ENCODE data around the gene GAL3ST2. TPM values are rescaled to one million over a fixed set of nuclear protein-coding genes. Genes with fewer than 3 reads are reported as not detected.
A peak's percentile ranks its signal among the peaks of the same experiment; 100 is the strongest.

The GAL3ST2 gene
- total and polyA plus RNA-seq, 2 of the 8 experiments (the other 6 are each of a cell fraction or from before 2014, with no cell fraction given), result not detected

DNA sequence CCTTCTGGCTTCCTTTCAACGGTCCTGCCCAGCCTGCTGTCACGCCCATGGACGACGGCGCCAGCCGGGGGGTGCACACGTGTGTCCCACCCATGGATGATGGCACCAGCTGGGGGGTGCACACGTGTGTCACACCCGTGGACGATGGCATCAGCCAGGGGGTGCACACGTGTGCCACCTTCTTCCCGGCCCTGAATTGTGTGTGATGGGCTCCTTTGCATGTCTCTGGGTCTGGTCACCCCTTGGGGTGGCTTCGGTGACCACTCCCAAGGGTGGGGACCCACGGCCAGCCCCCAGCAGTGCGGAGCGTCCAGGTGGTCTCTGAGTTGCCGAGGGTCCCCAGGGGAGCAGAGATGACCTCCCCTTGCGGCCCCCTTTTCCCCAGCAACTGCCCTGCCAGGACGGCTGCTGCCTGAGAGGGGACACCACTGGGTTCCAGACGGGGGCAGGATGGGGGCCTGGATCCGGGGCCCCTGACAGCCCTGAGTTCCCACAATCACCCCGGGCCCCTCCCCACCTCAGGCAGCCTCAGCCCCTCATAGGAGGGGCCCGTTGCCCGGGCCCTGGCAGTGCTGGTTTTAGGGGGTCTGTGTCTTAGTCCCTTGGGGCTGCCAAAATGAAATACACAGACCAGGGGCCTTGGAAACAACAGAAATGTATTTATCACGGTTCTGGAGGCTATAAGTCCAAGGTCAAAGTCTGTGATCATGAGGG is 41.8 kb downstream of the GAL3ST2 start:
- H3K23ac ChIP-seq (ENCODE audit: insufficient read length), result no peak overlapping the region
- 0 out of 2 replicates have a peak overlapping the region, but pooled peaks have one; percentile 25 for H4K8ac ChIP-seq (ENCODE audit: extremely low read depth, insufficient read depth, low read length)
- H3K14ac ChIP-seq (ENCODE audit: insufficient read length), result no peak overlapping the region
- H2BK120ac ChIP-seq (replicated peaks; ENCODE audit: low read depth, low read length), result no peak overlapping the region
- peaks cover 0 to 9% (median 0%) of the 10 kb centered on the region in 4 experiments; a peak in 2 of 7 replicates for H3K4me1 ChIP-seq (replicated peaks in 1 of 4; ENCODE audit: control insufficient read depth in 3 of 4, insufficient read depth in 4 of 4, low read length in 3 of 4)
- no peak overlapping the region for H3K56ac ChIP-seq (replicated peaks; ENCODE audit: insufficient read length, low read depth, low read length)
- FAIRE-seq (no peak), DNase-seq (ENCODE audit: low read depth in 1 of 2, low spot score in 2 of 2) (no peak)
- H2BK15ac ChIP-seq (ENCODE audit: low read length), result no peak overlapping the region
- no peak overlapping the region for H4K5ac ChIP-seq (ENCODE audit: insufficient read length, low read depth, low read length)
- no peak overlapping the region for H3K27ac ChIP-seq (ENCODE audit: low read depth, low read length)
- H3K36me3 ChIP-seq (ENCODE audit: control insufficient read depth in 2 of 4, insufficient read depth in 4 of 4, low read length in 3 of 4), result no peaks in the 10 kb centered on the region
- no peak overlapping the region for H2BK20ac ChIP-seq (ENCODE audit: low read length)
- no peak overlapping the region for H2AK5ac ChIP-seq (ENCODE audit: low read depth, low read length)
- H3K18ac ChIP-seq (ENCODE audit: extremely low read depth, low read length), result no peak overlapping the region; the same call in 1 of the 2 replicates
- no peak overlapping the region for H2BK12ac ChIP-seq (ENCODE audit: low read depth, low read length)
- H3K9me3 ChIP-seq (ENCODE audit: insufficient read depth in 2 of 2, low read depth in 1 of 2, low read length in 1 of 2), result peaks cover 0 to 5% of the 10 kb centered on the region in 2 experiments; a peak in 2 of 4 replicates
- no peaks in the 10 kb centered on the region for H3K27me3 ChIP-seq (replicated peaks in 1 of 4; ENCODE audit: control insufficient read depth in 3 of 4, extremely low read depth in 1 of 4, insufficient read depth in 3 of 4, low read length in 3 of 4)
- TF ChIP-seq SAP30 (IDR thresholded peaks at IDR 0.05; ENCODE audit: insufficient read depth, insufficient replicate concordance, low read length), result no peak
- TF ChIP-seq CTCF (IDR thresholded peaks at IDR 0.05; ENCODE audit: control extremely low read depth in 1 of 3, insufficient read depth in 1 of 3, low read depth in 1 of 3, low read length in 3 of 3), result no peak
- TF ChIP-seq BACH1 (IDR thresholded peaks at IDR 0.05; ENCODE audit: low read length), result no peak
- TF ChIP-seq, protein P1, sequence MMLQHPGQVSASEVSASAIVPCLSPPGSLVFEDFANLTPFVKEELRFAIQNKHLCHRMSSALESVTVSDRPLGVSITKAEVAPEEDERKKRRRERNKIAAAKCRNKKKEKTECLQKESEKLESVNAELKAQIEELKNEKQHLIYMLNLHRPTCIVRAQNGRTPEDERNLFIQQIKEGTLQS (IDR thresholded peaks at IDR 0.05; ENCODE audit: insufficient read depth, low read depth, low read length), result no peak
- TF ChIP-seq ZNF274 (IDR thresholded peaks at IDR 0.05; ENCODE audit: borderline replicate concordance, extremely low read depth, low read length), result no peak
- no peak for TF ChIP-seq RXRA (IDR thresholded peaks at IDR 0.05; ENCODE audit: insufficient read depth, low read depth, low read length)
- TF ChIP-seq SP1 (IDR thresholded peaks at IDR 0.05; ENCODE audit: low read depth, low read length), result no peak
- H3K9ac ChIP-seq (replicated peaks in 1 of 4; ENCODE audit: extremely low read depth in 1 of 4, low read depth in 3 of 4, low read length in 3 of 4), result no peak overlapping the region
- H4K91ac ChIP-seq (replicated peaks; ENCODE audit: insufficient read length, low read length), result no peak overlapping the region
- H2AFZ ChIP-seq (ENCODE audit: low read length), result no peak overlapping the region
- no peak overlapping the region for H2BK5ac ChIP-seq (ENCODE audit: low read depth, low read length)
- no peaks in the 10 kb centered on the region for H3K79me1 ChIP-seq (ENCODE audit: low read depth, low read length)
- POLR2A ChIA-PET (ENCODE audit: partially characterized antibody), result no interaction called here
- no peaks in the 10 kb centered on the region for H4K20me1 ChIP-seq (replicated peaks in 1 of 2; ENCODE audit: control insufficient read depth in 1 of 2, insufficient read depth in 2 of 2, low read length in 2 of 2)
- H3K4me3 ChIP-seq (ENCODE audit: extremely low read depth in 1 of 4, insufficient read depth in 2 of 4, low read depth in 3 of 4, low read length in 4 of 4), result no peak overlapping the region
- H3K4me2 ChIP-seq (ENCODE audit: insufficient read depth in 1 of 2, low read depth in 2 of 2, low read length in 2 of 2), result no peak overlapping the region
- no peaks in the 10 kb centered on the region for H3K23me2 ChIP-seq (ENCODE audit: low read depth, low read length)
- H3K4ac ChIP-seq (replicated peaks; ENCODE audit: insufficient read length, low read depth, low read length), result no peak overlapping the region
- WGBS, 2 experiments (ENCODE audit: extremely low coverage in 1 of 2, insufficient coverage in 1 of 2, insufficient read length in 1 of 2, insufficient replicate concordance in 2 of 2, low coverage in 1 of 2, low lambda C conversion rate in 2 of 2, missing lambda C conversion rate in 1 of 2), result 92% methylated on average over 21 of the region's 25 CpGs; no CpG with 5 or more reads in 1 of the 2 experiments
- CTCF ChIA-PET (ENCODE audit: partially characterized antibody), result no interaction called here
- H3K79me2 ChIP-seq (ENCODE audit: control insufficient read depth in 1 of 2, insufficient read depth in 2 of 2, low read length in 2 of 2), result no peaks in the 10 kb centered on the region

All from H1 (cell line).